Activated naive CD8-positive, alpha-beta T cell treated with anti-CD3 and anti-CD28 coated beads, Interleukin-2, amount 50 U/mL, for 24 hours (primary cell): Measurements from ENCODE around the gene UBR4.
A peak's percentile ranks its signal among the peaks of the same experiment; 100 is the strongest.

ENCODE experiments used
- ATAC-seq: fragments of 150-1000 bp; cut with Tn5 transposase; one replicate; pipeline ENCODE4 v1.10.0; 2021
- DNase-seq: peaks from one replicate; pipeline ENCODE4 v3.0.0; 2021
- H3K27ac Mint-ChIP-seq: one replicate; pipeline ENCODE4 v1.8.0; 2021; ENCODE audit warnings: mild to moderate bottlenecking, mixed read lengths
- H3K27me3 Mint-ChIP-seq: one replicate; pipeline ENCODE4 v1.8.0; 2021; ENCODE audit warnings: mixed read lengths
- H3K36me3 Mint-ChIP-seq: one replicate; pipeline ENCODE4 v1.8.0; 2021; ENCODE audit warnings: low read depth, mixed read lengths
- H3K4me1 Mint-ChIP-seq: one replicate; pipeline ENCODE4 v1.8.0; 2021; ENCODE audit warnings: mixed read lengths
- H3K4me3 Mint-ChIP-seq: one replicate; pipeline ENCODE4 v1.8.0; 2021; ENCODE audit warnings: mild to moderate bottlenecking, moderate library complexity, mixed read lengths
- H3K9me3 Mint-ChIP-seq: one replicate; pipeline ENCODE4 v1.8.0; 2021; ENCODE audit warnings: mixed read lengths

The UBR4 gene

GRCh38 chr1:19208710-19209438 is 1.2 kb downstream of the UBR4 start:
- Mint-ChIP-seq H3K36me3 (peaks cover 49% of the 10 kb centered on the region), H3K27me3 (peaks cover 2% of the 10 kb centered on the region), H3K4me3 (peak overlapping the region; percentile 94), H3K4me1 (peaks cover 85% of the 10 kb centered on the region), H3K27ac (peak overlapping the region; percentile 97), H3K9me3 (no peaks in the 10 kb centered on the region)
- DNase-seq (no peak), ATAC-seq (no peak)

GRCh38 chr1:19206947-19207346 is 3.1 kb downstream of the UBR4 start:
- Mint-ChIP-seq H3K36me3 (peaks cover 40% of the 10 kb centered on the region), H3K4me1 (peaks cover 85% of the 10 kb centered on the region), H3K9me3 (no peaks in the 10 kb centered on the region), H3K27me3 (peaks cover 2% of the 10 kb centered on the region), H3K4me3 (peak overlapping the region; percentile 7), H3K27ac (peak overlapping the region; percentile 21)
- ATAC-seq (no peak), DNase-seq (no peak)

- peaks cover 2% of the 10 kb centered on the region for H3K27me3 Mint-ChIP-seq
- H3K36me3 Mint-ChIP-seq = peaks cover 38% of the 10 kb centered on the region
- ATAC-seq (no peak), DNase-seq (no peak)
- peak overlapping the region; percentile 58 for H3K4me3 Mint-ChIP-seq
- H3K4me1 Mint-ChIP-seq = peaks cover 81% of the 10 kb centered on the region
- H3K9me3 Mint-ChIP-seq = no peaks in the 10 kb centered on the region
- peak overlapping the region; percentile 71 for H3K27ac Mint-ChIP-seq
Observed at GRCh38 chr1:19205845-19206244, 4.2 kb downstream of the UBR4 start.

- no peak for ATAC-seq
- H3K9me3 Mint-ChIP-seq = no peaks in the 10 kb centered on the region
- H3K27me3 Mint-ChIP-seq = peaks cover 2% of the 10 kb centered on the region
- DNase-seq = no peak
- H3K36me3 Mint-ChIP-seq = peaks cover 35% of the 10 kb centered on the region
- peaks cover 81% of the 10 kb centered on the region for H3K4me1 Mint-ChIP-seq
- peak overlapping the region; percentile 71 for H3K27ac Mint-ChIP-seq
- H3K4me3 Mint-ChIP-seq = peak overlapping the region; percentile 58
Observed at GRCh38 chr1:19205403-19205802, 4.7 kb downstream of the UBR4 start.

GRCh38 chr1:19204446-19205266 is 5.4 kb downstream of the UBR4 start:
- ATAC-seq = no peak
- Mint-ChIP-seq H3K27me3 (no peaks in the 10 kb centered on the region), H3K4me1 (peaks cover 77% of the 10 kb centered on the region), H3K4me3 (peak overlapping the region; percentile 58), H3K36me3 (peaks cover 38% of the 10 kb centered on the region), H3K9me3 (no peaks in the 10 kb centered on the region), H3K27ac (peak overlapping the region; percentile 71)
- DNase-seq = no peak

- DNase-seq (no peak), ATAC-seq (peak; percentile 41)
- Mint-ChIP-seq H3K27ac (peak overlapping the region; percentile 39), H3K36me3 (peaks cover 38% of the 10 kb centered on the region), H3K9me3 (no peaks in the 10 kb centered on the region), H3K4me1 (peaks cover 66% of the 10 kb centered on the region), H3K4me3 (no peak overlapping the region), H3K27me3 (no peaks in the 10 kb centered on the region)
Observed at GRCh38 chr1:19203440-19203839, 6.6 kb downstream of the UBR4 start.

GRCh38 chr1:19202396-19202795 is 7.7 kb downstream of the UBR4 start:
- H3K4me3 Mint-ChIP-seq = no peak overlapping the region
- no peaks in the 10 kb centered on the region for H3K9me3 Mint-ChIP-seq
- ATAC-seq (no peak), DNase-seq (no peak)
- peaks cover 57% of the 10 kb centered on the region for H3K4me1 Mint-ChIP-seq
- H3K27ac Mint-ChIP-seq = peak overlapping the region; percentile 25
- peaks cover 47% of the 10 kb centered on the region for H3K36me3 Mint-ChIP-seq
- no peaks in the 10 kb centered on the region for H3K27me3 Mint-ChIP-seq

GRCh38 chr1:19199969-19200604 is 10.0 kb downstream of the UBR4 start:
- Mint-ChIP-seq H3K4me1 (peaks cover 37% of the 10 kb centered on the region), H3K9me3 (no peaks in the 10 kb centered on the region), H3K27ac (no peak overlapping the region), H3K27me3 (no peaks in the 10 kb centered on the region), H3K36me3 (peaks cover 58% of the 10 kb centered on the region), H3K4me3 (no peak overlapping the region)
- no peak for DNase-seq
- no peak for ATAC-seq

GRCh38 chr1:19199329-19199968 is 10.6 kb downstream of the UBR4 start:
- ATAC-seq (no peak), DNase-seq (no peak)
- Mint-ChIP-seq H3K4me3 (no peak overlapping the region), H3K9me3 (no peaks in the 10 kb centered on the region), H3K27me3 (no peaks in the 10 kb centered on the region), H3K4me1 (peaks cover 31% of the 10 kb centered on the region), H3K27ac (no peak overlapping the region), H3K36me3 (peaks cover 58% of the 10 kb centered on the region)

GRCh38 chr1:19198820-19199219 is 11.2 kb downstream of the UBR4 start:
- Mint-ChIP-seq H3K9me3 (no peaks in the 10 kb centered on the region), H3K4me3 (no peak overlapping the region), H3K4me1 (peaks cover 25% of the 10 kb centered on the region), H3K27me3 (no peaks in the 10 kb centered on the region), H3K36me3 (peaks cover 60% of the 10 kb centered on the region), H3K27ac (no peak overlapping the region)
- DNase-seq (no peak), ATAC-seq (no peak)

- Mint-ChIP-seq H3K36me3 (peaks cover 65% of the 10 kb centered on the region), H3K27ac (no peak overlapping the region), H3K4me1 (peaks cover 15% of the 10 kb centered on the region), H3K27me3 (no peaks in the 10 kb centered on the region), H3K9me3 (no peaks in the 10 kb centered on the region), H3K4me3 (no peak overlapping the region)
- DNase-seq = no peak
- no peak for ATAC-seq
Observed at GRCh38 chr1:19197845-19198244, 12.2 kb downstream of the UBR4 start.

GRCh38 chr1:19196331-19196730 is 13.7 kb downstream of the UBR4 start:
- peaks cover 74% of the 10 kb centered on the region for H3K36me3 Mint-ChIP-seq

GRCh38 chr1:19193004-19193403 is 17.1 kb downstream of the UBR4 start:
- H3K4me1 Mint-ChIP-seq = no peaks in the 10 kb centered on the region
- no peak overlapping the region for H3K4me3 Mint-ChIP-seq
- H3K27ac Mint-ChIP-seq = no peak overlapping the region
- ATAC-seq = no peak
- no peak for DNase-seq
- no peaks in the 10 kb centered on the region for H3K9me3 Mint-ChIP-seq
- H3K36me3 Mint-ChIP-seq = peaks cover 72% of the 10 kb centered on the region
- H3K27me3 Mint-ChIP-seq = no peaks in the 10 kb centered on the region

More at GRCh38 chr1:19196331-19196730, 13.7 kb downstream of the UBR4 start:
- Mint-ChIP-seq H3K9me3 (no peaks in the 10 kb centered on the region), H3K4me3 (no peak overlapping the region), H3K27me3 (no peaks in the 10 kb centered on the region), H3K4me1 (peaks cover 2% of the 10 kb centered on the region), H3K27ac (no peak overlapping the region)
- ATAC-seq = no peak
- DNase-seq = no peak

GRCh38 chr1:19191811-19192210 is 18.3 kb downstream of the UBR4 start:
- H3K27ac Mint-ChIP-seq = no peak overlapping the region
- H3K4me1 Mint-ChIP-seq = peaks cover 7% of the 10 kb centered on the region
- no peak for ATAC-seq
- peaks cover 68% of the 10 kb centered on the region for H3K36me3 Mint-ChIP-seq
- H3K4me3 Mint-ChIP-seq = no peak overlapping the region
- H3K27me3 Mint-ChIP-seq = no peaks in the 10 kb centered on the region
- H3K9me3 Mint-ChIP-seq = no peaks in the 10 kb centered on the region
- no peak for DNase-seq
